Neural progenitor cell (in vitro differentiated cells): Measurements from ENCODE around the gene SLC39A12. TPM values are rescaled to one million over a fixed set of nuclear protein-coding genes. Genes with fewer than 3 reads are reported as not detected.

Experiments
- DNase-seq: peaks from one replicate; pipeline ENCODE4 v3.0.0-alpha.2; 2016; ENCODE audit warnings: low spot score
- H2AFZ ChIP-seq: fragments of 200-600 bp; sonication (generic); replicated peaks from 2 replicates; pipeline ENCODE4 v1.6.1; 2016; ENCODE audit warnings: antibody characterized with exemption
- H3F3A ChIP-seq: fragments of 200-600 bp; sonication (generic); 2 replicates; pipeline ENCODE4 v1.6.1; 2016; ENCODE audit warnings: antibody characterized with exemption, low read depth
- H3K27ac ChIP-seq: fragments of 200-600 bp; sonication (generic); 2 replicates; pipeline ENCODE4 v1.5.1; 2016; ENCODE audit warnings: mild to moderate bottlenecking
- H3K27me3 ChIP-seq: fragments of 200-600 bp; sonication (generic); 2 replicates; pipeline ENCODE4 v1.6.1; 2016; ENCODE audit warnings: mild to moderate bottlenecking, moderate library complexity
- H3K36me3 ChIP-seq: fragments of 200-600 bp; sonication (generic); 2 replicates; pipeline ENCODE4 v1.5.1; 2016
- H3K4me1 ChIP-seq: fragments of 200-600 bp; sonication (generic); 2 replicates; pipeline ENCODE4 v1.6.1; 2016; ENCODE audit warnings: mixed run types
- H3K4me2 ChIP-seq: fragments of 200-600 bp; sonication (generic); 2 replicates; pipeline ENCODE4 v1.6.1; 2016
- H3K4me3 ChIP-seq: fragments of 200-600 bp; sonication (generic); 2 replicates; pipeline ENCODE4 v1.5.1; 2016
- H3K79me2 ChIP-seq: fragments of 200-600 bp; sonication (generic); 2 replicates; pipeline ENCODE4 v1.6.1; 2016; ENCODE audit warnings: low read depth
- H3K9ac ChIP-seq: fragments of 200-600 bp; sonication (generic); 2 replicates; pipeline ENCODE4 v1.6.1; 2016
- H3K9me3 ChIP-seq: fragments of 200-600 bp; sonication (generic); 2 replicates; pipeline ENCODE4 v1.5.1; 2016; ENCODE audit warnings: low read depth
- H4K20me1 ChIP-seq: fragments of 200-600 bp; sonication (generic); 2 replicates; pipeline ENCODE4 v1.6.1; 2016; ENCODE audit warnings: low read depth
- H3K27ac Mint-ChIP-seq: 3 replicates; pipeline ENCODE4 v1.8.0; 2021; ENCODE audit warnings: mixed read lengths
- H3K27me3 Mint-ChIP-seq: 2 replicates; pipeline ENCODE4 v1.8.0; 2022; ENCODE audit warnings: low read depth, mild to moderate bottlenecking, inconsistent platforms, moderate library complexity, mixed read lengths; ENCODE audit not compliant: insufficient read depth
- H3K36me3 Mint-ChIP-seq: 3 replicates; pipeline ENCODE4 v1.8.0; 2021; ENCODE audit warnings: mixed read lengths
- H3K4me1 Mint-ChIP-seq: 3 replicates; pipeline ENCODE4 v1.8.0; 2021; ENCODE audit warnings: mixed read lengths
- H3K4me3 Mint-ChIP-seq: 3 replicates; pipeline ENCODE4 v1.8.0; 2021; ENCODE audit warnings: mild to moderate bottlenecking, moderate library complexity, mixed read lengths
- H3K9me3 Mint-ChIP-seq: 3 replicates; pipeline ENCODE4 v1.8.0; 2020; ENCODE audit warnings: mixed read lengths
- CTCF ChIP-seq: fragments of 200-600 bp; sonication (generic); IDR thresholded peaks from 2 replicates; pipeline ENCODE4 v1.5.1; 2017; ENCODE audit warnings: antibody characterized with exemption, mild to moderate bottlenecking
- EZH2 ChIP-seq: fragments of 200-600 bp; sonication (generic); IDR thresholded peaks from 2 replicates; pipeline ENCODE4 v1.6.1; 2017; ENCODE audit warnings: antibody characterized with exemption, mild to moderate bottlenecking, moderate library complexity
- EZH2phosphoT487 ChIP-seq: fragments of 200-600 bp; sonication (generic); IDR thresholded peaks from 2 replicates; pipeline ENCODE4 v1.6.1; 2017; ENCODE audit warnings: antibody characterized with exemption
- total RNA-seq: library from RNA; depleted of rRNA; stranded (reverse); fragments of >200 nt; gene quantifications from 2 replicates; pipeline ENCODE4 v1.2.3, GENCODE V29; 2015; ENCODE audit warnings: low replicate concordance

The SLC39A12 gene
- total RNA-seq, 1 donor from 2014 or later = 0.22 TPM

- H3K27ac ChIP-seq = no peak overlapping the region
Measured at GRCh38 chr10:18005781-18006456, 54.2 kb downstream of the SLC39A12 start.

GRCh38 chr10:18008986-18009385, 57.3 kb downstream of the SLC39A12 start:
- no peaks in the 10 kb centered on the region for H3K36me3 Mint-ChIP-seq
- H3K27me3 ChIP-seq = no peaks in the 10 kb centered on the region
- no peak overlapping the region for H2AFZ ChIP-seq
- no peaks in the 10 kb centered on the region for H3K36me3 ChIP-seq
- no peak overlapping the region for H3K27ac Mint-ChIP-seq
- H3K4me1 ChIP-seq = peaks cover 12% of the 10 kb centered on the region
- H3K4me3 Mint-ChIP-seq = no peak overlapping the region
- DNase-seq = no peak
- no peaks in the 10 kb centered on the region for H3K9me3 ChIP-seq
- no peak for TF ChIP-seq EZH2
- no peak for TF ChIP-seq EZH2phosphoT487
- no peak for TF ChIP-seq CTCF
- no peaks in the 10 kb centered on the region for H4K20me1 ChIP-seq
- H3K4me2 ChIP-seq = no peak overlapping the region
- H3K4me3 ChIP-seq = no peak overlapping the region
- H3K79me2 ChIP-seq = no peaks in the 10 kb centered on the region
- no peaks in the 10 kb centered on the region for H3K9me3 Mint-ChIP-seq
- peaks cover 30% of the 10 kb centered on the region for H3K4me1 Mint-ChIP-seq
- no peaks in the 10 kb centered on the region for H3K27me3 Mint-ChIP-seq
- H3K27ac ChIP-seq = no peak overlapping the region
- H3K9ac ChIP-seq = no peak overlapping the region
- no peaks in the 10 kb centered on the region for H3F3A ChIP-seq

More at GRCh38 chr10:18005781-18006456, 54.2 kb downstream of the SLC39A12 start:
- H2AFZ ChIP-seq = peak overlapping the region; percentile 0
- Mint-ChIP-seq H3K27me3 (peaks cover 2% of the 10 kb centered on the region), H3K36me3 (no peaks in the 10 kb centered on the region), H3K27ac (no peak overlapping the region), H3K9me3 (no peaks in the 10 kb centered on the region), H3K4me3 (no peak overlapping the region), H3K4me1 (peaks cover 30% of the 10 kb centered on the region)
- H3K4me2 ChIP-seq = no peak overlapping the region
- H3K79me2 ChIP-seq = no peaks in the 10 kb centered on the region
- H4K20me1 ChIP-seq = no peaks in the 10 kb centered on the region
- H3K9me3 ChIP-seq = no peaks in the 10 kb centered on the region
- H3K4me1 ChIP-seq = peaks cover 12% of the 10 kb centered on the region
- H3K36me3 ChIP-seq = no peaks in the 10 kb centered on the region
- no peak for TF ChIP-seq EZH2
- no peak for TF ChIP-seq CTCF
- TF ChIP-seq EZH2phosphoT487 = no peak
- no peaks in the 10 kb centered on the region for H3K27me3 ChIP-seq
- no peaks in the 10 kb centered on the region for H3F3A ChIP-seq
- no peak for DNase-seq
- no peak overlapping the region for H3K9ac ChIP-seq
- H3K4me3 ChIP-seq = no peak overlapping the region

GRCh38 chr10:18010050-18010449, 58.3 kb downstream of the SLC39A12 start:
- TF ChIP-seq EZH2 = no peak
- no peak for TF ChIP-seq CTCF
- no peak for TF ChIP-seq EZH2phosphoT487
- no peak for DNase-seq
- H3K27ac Mint-ChIP-seq = no peak overlapping the region
- Histone ChIP-seq H3K9me3 (no peaks in the 10 kb centered on the region), H3K36me3 (no peaks in the 10 kb centered on the region), H3F3A (no peaks in the 10 kb centered on the region), H3K4me1 (peaks cover 12% of the 10 kb centered on the region), H3K4me2 (no peak overlapping the region), H3K27ac (no peak overlapping the region), H3K79me2 (no peaks in the 10 kb centered on the region), H4K20me1 (no peaks in the 10 kb centered on the region), H2AFZ (no peak overlapping the region), H3K27me3 (no peaks in the 10 kb centered on the region), H3K4me3 (no peak overlapping the region), H3K9ac (no peak overlapping the region)
- no peaks in the 10 kb centered on the region for H3K36me3 Mint-ChIP-seq
- no peaks in the 10 kb centered on the region for H3K9me3 Mint-ChIP-seq
- no peaks in the 10 kb centered on the region for H3K27me3 Mint-ChIP-seq
- peaks cover 23% of the 10 kb centered on the region for H3K4me1 Mint-ChIP-seq
- H3K4me3 Mint-ChIP-seq = no peak overlapping the region
